HG02970 (cell line): ENCODE measurements around the gene KIF3B.
"Not testable (repeated sequence)": the region's sequence is repeated elsewhere in the genome, so short reads cannot be mapped to it uniquely, and the experiment has no call there.

Source experiments
- ATAC-seq: cut with Tn5 transposase; IDR thresholded peaks from one replicate; pipeline ENCODE4 v1.9.1; 2021; ENCODE audit warnings: mild to moderate bottlenecking, moderate library complexity, moderate number of reproducible peaks; ENCODE audit not compliant: unreplicated experiment, low FRiP score

KIF3B gene

GRCh38 chr20:32354592-32355416, 77.4 kb downstream of the KIF3B start:
- no peak for ATAC-seq

DNA sequence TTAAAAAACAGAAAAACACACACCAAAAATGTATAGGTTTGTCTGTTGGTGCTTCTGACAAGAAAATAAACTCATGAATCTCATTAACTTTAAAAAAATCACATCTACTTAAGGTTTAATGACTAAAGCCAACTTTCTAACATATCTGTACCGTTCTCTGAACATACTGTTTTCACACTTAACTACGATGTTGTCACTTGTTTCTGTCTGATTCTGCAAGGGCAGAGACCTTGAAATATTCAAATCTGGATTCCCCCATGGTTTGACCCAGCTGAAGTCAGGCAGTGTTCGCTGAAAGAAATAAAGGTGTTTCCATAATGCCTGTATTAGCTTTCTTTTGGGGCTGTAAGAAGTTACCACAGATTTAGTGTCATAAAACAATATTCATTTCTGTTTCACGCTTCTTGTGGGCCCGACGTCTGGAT, 78.0 kb downstream of the KIF3B start:
- no peak for ATAC-seq

DNA sequence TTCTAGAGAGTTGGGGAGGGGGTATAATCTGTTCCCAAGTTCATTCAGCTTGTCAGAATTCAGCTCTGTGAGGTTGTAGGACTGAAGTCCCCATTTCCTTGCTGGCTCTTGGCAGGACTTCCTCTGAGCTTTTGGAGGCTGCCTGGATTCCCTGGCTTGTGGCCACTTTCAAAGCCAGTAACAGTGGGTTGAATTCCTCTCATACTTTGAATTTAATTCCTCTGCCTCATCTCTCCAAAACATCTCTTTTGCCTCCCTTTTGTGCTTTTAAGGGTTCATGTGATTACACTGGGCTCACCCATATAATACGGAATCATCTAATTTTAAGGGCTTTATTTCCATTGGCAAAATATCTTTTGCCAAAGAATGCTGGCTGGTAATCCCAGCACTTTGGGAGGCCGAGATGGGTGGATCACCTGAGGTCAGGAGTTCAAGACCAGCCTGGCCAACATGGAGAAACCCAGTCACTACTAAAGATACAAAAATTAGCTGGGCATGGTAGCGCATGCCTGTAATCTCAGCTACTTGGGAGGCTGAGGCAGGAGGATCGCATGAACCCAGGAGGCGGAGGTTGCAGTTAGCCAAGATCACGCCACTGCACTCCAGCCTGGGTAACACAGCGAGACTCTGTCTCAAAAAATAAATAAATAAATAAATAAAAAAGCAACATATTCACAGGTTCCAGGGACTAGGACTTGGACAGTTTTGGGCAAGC, 78.6 kb downstream of the KIF3B start:
- ATAC-seq, result not testable (repeated sequence)

GRCh38 chr20:32356622-32357374, 79.3 kb downstream of the KIF3B start:
- ATAC-seq, result no peak

DNA sequence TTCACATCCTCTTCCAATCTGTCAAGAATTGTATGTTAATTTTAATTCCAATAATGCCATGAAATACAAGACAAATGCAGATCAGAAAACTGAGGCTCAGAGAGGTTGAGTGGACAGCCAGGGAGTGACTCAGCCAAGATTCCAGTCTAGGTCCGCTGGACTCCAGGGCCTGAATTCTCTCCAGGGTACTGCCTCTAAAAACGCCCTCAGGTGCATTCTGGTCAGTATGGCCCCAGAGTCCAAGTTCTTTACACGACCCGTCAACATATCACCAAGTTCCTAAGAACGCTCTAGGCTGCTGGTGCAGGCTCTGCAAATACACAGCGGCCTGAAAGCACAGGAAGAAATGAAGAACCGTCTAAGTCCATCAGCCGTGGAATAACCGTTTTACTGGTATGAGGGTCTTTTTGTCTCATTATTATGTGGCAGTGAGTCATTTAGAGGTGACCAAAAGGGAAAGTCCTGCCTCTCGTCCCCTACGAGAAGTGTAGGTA, 80.0 kb downstream of the KIF3B start:
- ATAC-seq, result no peak

GRCh38 chr20:32357869-32358631, 80.6 kb downstream of the KIF3B start, which contains the start of gene ASXL1:
TSS of gene ASXL1 (plus strand) at chr20:32358331. CDS start at chr20:32358776, 445 bp downstream.
- peak; percentile 69 for ATAC-seq

GRCh38 chr20:32358632-32358882, 81.1 kb downstream of the KIF3B start:
- no peak for ATAC-seq

GRCh38 chr20:32358883-32359632, 81.6 kb downstream of the KIF3B start:
- peak; percentile 23 for ATAC-seq

GRCh38 chr20:32359633-32360332, 82.3 kb downstream of the KIF3B start:
- no peak for ATAC-seq

GRCh38 chr20:32360333-32360634, 82.8 kb downstream of the KIF3B start:
- no peak for ATAC-seq

DNA sequence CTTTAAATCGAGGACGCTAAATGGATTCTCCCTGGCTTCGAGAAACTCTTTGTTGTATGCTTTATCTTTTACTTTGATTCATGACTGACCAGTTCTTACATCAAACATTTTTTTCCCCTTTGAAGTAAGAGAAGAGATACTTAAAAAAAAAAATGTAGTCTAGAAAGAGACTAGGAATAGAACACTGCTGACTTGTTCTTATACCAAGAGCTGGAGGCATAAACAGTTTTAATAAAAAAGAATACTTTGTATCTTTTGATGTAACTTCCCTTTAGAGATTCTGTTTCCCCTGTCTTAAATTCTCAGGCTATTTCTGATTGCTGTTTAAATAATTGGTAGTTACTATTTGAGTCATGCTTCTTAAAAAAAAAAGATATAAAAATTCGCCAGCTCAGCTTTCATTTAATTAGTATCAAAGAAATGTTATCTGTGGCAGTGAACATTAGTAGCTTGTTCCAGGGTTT, 85.5 kb downstream of the KIF3B start:
- ATAC-seq, result no peak

- no peak for ATAC-seq
Observed at GRCh38 chr20:32363492-32363891, 86.0 kb downstream of the KIF3B start.

DNA sequence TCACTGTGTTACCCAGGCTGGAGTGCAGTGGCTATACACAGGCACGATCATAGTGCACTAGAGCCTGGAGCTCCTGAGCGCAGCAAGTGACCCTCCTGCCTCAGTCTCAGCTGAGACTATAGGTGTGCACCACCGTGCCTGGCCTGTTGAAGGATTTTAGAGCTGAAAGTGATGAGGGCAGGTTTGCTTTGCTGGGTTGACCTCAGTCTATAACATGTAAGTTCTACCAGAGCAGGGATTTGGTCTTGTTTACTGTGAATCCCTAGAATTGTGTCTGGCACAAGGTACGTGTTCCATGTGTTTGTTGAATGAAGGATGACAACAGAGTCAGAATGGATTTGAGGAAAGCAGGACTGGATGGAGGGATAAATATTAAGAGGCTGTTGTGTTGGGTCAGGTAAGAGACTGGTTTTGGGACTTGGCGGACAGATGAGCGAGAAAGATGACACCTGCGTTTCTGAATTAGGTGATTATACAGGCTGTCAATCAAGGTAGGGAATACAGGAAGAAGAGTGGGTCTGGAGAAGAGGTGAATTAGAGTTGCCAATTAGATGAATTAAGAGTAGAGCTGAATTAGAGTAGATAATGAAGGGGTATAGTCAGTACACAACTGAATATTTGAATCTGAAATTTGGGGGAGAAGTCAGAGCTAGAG, 87.2 kb downstream of the KIF3B start:
- no peak for ATAC-seq

DNA sequence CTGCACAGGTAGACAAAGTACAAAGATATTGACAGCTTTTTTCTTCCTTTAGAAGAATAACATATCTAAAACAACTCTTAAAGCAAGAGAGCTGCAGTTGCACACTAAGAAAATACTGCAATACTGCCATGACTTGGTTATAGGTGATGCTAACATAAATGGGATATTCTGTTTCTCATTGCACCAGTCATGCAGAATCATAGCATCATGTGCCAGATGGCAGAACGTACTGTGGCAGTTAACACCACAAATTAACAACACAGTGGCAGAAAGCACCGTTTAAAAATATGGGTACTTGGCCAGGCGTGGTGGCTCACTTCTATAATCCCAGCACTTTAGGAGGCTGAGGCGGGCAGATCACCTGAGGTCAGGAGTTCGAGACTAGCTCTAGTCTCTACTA, 88.1 kb downstream of the KIF3B start:
- no peak for ATAC-seq

GRCh38 chr20:32366380-32366779, 88.9 kb downstream of the KIF3B start:
- no peak for ATAC-seq

DNA sequence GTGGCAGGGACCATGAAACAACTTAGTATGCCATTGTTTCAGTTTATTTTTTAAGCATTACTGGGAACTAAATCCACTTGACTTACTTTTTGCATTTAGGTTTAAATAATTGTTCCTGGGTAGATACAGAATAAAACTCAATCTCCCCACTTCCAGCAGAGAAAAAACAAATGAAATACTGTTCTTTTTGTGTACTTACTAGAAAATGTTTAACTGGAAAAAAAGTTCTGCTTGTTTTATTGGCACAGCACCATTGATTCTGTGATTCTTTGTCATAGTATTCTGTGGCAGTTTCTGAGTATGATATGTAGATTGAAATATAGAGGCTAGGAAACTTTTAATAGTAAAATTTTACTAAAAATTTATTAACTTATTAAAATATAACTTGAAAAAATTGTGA, 90.9 kb downstream of the KIF3B start:
- ATAC-seq, result no peak

GRCh38 chr20:32368925-32369324, 91.5 kb downstream of the KIF3B start:
- ATAC-seq, result no peak

DNA sequence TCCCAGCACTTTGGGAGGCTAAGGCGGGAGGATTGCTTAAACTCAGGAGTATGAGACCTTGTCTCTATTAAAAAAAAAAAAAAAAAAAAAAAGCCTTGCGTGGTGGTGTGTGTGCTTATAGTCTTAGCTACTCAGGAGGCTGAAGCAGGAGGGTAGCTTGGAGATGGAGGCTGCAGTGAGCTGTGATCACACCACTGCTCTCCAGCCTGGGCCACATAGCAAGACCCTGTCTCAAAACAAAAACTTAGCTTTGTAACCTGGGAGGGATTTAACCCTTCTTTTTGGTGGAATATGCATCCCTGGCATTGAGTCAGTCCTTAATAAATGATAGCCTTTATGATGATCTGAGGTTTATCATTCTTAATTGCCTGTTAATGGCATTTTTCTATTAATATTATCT, 93.4 kb downstream of the KIF3B start:
- no peak for ATAC-seq

DNA sequence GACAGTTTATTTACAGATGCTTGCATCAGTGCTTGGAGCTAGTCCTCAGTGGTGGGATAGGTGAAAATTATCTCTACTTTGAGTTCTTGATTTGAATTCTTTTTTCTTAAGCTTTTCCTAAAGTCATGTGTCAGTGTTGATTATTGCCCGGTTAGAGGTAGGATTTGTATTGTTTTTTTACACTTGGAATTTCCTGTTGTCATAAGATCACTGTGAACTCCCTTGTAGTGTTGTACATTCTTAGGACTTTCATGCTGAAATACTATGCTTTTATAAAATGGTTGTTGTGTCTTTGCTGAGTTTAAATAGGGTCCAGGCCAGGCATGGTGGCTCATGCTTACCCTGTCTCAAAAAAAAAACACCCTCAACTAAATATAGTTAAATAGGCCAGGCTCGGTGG, 101.0 kb downstream of the KIF3B start:
- no peak for ATAC-seq
